Measurements from ENCODE around the gene VANGL2. TPM values are rescaled to one million over a fixed set of nuclear protein-coding genes. Genes with fewer than 3 reads are reported as not detected.

VANGL2 gene
- total and polyA plus RNA-seq, 4 donors = 1.3 to 13.9 (median 2.2) TPM

- ATAC-seq (ENCODE audit: insufficient read depth, low FRiP score) (no peak), DNase-seq (no peak)
- no peaks in the 10 kb centered on the region for H3K4me1 ChIP-seq (ENCODE audit: control insufficient read depth in 5 of 5, insufficient read depth in 5 of 5, low read length in 5 of 5)
- no peak for TF ChIP-seq CTCF (IDR thresholded peaks at IDR 0.05; ENCODE audit: control extremely low read depth, extremely low read depth)
- H3K27me3 ChIP-seq (ENCODE audit: control insufficient read depth in 3 of 3, insufficient read depth in 3 of 3, low read length in 2 of 3) = no peaks in the 10 kb centered on the region
- no peak overlapping the region for H3K4me3 ChIP-seq
- no peak overlapping the region for H3K9ac ChIP-seq (ENCODE audit: insufficient read depth in 1 of 2, low read length in 2 of 2)
- no peak overlapping the region for H3K27ac ChIP-seq (ENCODE audit: low read depth in 1 of 2, low read length in 1 of 2)
- whole genome bisulfite sequencing, 2 donors = 94 to 96% methylated on average over 34 of the region's 34 CpGs
- H3K9me3 ChIP-seq (ENCODE audit: control insufficient read depth in 4 of 4, insufficient read depth in 3 of 4, low read length in 3 of 4) = no peaks in the 10 kb centered on the region
- peaks cover 0 to 25% (median 14%) of the 10 kb centered on the region in 4 donors for H3K36me3 ChIP-seq (ENCODE audit: control insufficient read depth in 4 of 4, insufficient read depth in 4 of 4, low read length in 4 of 4)
These were observed 18.9 kb downstream of the VANGL2 start for GRCh38 chr1:160419150-160419837.

- Histone ChIP-seq H3K27me3 (ENCODE audit: control insufficient read depth in 3 of 3, insufficient read depth in 3 of 3, low read length in 2 of 3) (no peaks in the 10 kb centered on the region), H3K36me3 (ENCODE audit: control insufficient read depth in 4 of 4, insufficient read depth in 4 of 4, low read length in 4 of 4) (peaks cover 0 to 30% (median 15%) of the 10 kb centered on the region in 4 donors), H3K27ac (ENCODE audit: low read depth in 1 of 2, low read length in 1 of 2) (no peak overlapping the region), H3K9ac (ENCODE audit: insufficient read depth in 1 of 2, low read length in 2 of 2) (no peak overlapping the region), H3K4me3 (no peak overlapping the region), H3K9me3 (ENCODE audit: control insufficient read depth in 4 of 4, insufficient read depth in 3 of 4, low read length in 3 of 4) (no peaks in the 10 kb centered on the region), H3K4me1 (ENCODE audit: control insufficient read depth in 5 of 5, insufficient read depth in 5 of 5, low read length in 5 of 5) (no peaks in the 10 kb centered on the region)
- WGBS, 2 donors = 88% methylated on average over 4 of the region's 4 CpGs
- no peak for TF ChIP-seq CTCF (IDR thresholded peaks at IDR 0.05; ENCODE audit: control extremely low read depth, extremely low read depth)
- DNase-seq (no peak), ATAC-seq (ENCODE audit: insufficient read depth, low FRiP score) (no peak)
These were observed 19.4 kb downstream of the VANGL2 start for GRCh38 chr1:160419838-160420169.

- H3K4me3 ChIP-seq = no peak overlapping the region
- H3K4me1 ChIP-seq (ENCODE audit: control insufficient read depth in 5 of 5, insufficient read depth in 5 of 5, low read length in 5 of 5) = no peaks in the 10 kb centered on the region
- ATAC-seq (ENCODE audit: insufficient read depth, low FRiP score) (no peak), DNase-seq (no peak)
- peaks cover 3 to 37% (median 18%) of the 10 kb centered on the region in 4 donors for H3K36me3 ChIP-seq (ENCODE audit: control insufficient read depth in 4 of 4, insufficient read depth in 4 of 4, low read length in 4 of 4)
- H3K27me3 ChIP-seq (ENCODE audit: control insufficient read depth in 3 of 3, insufficient read depth in 3 of 3, low read length in 2 of 3) = no peaks in the 10 kb centered on the region
- H3K9ac ChIP-seq (ENCODE audit: insufficient read depth in 1 of 2, low read length in 2 of 2) = no peak overlapping the region
- no peaks in the 10 kb centered on the region for H3K9me3 ChIP-seq (ENCODE audit: control insufficient read depth in 4 of 4, insufficient read depth in 3 of 4, low read length in 3 of 4)
- no peak overlapping the region for H3K27ac ChIP-seq (ENCODE audit: low read depth in 1 of 2, low read length in 1 of 2)
- TF ChIP-seq CTCF (IDR thresholded peaks at IDR 0.05; ENCODE audit: control extremely low read depth, extremely low read depth) = no peak
- 94 to 96% methylated on average over 7 of the region's 7 CpGs for WGBS, 2 donors
These were observed 20.8 kb downstream of the VANGL2 start for GRCh38 chr1:160420881-160421842.
